ENCODE measurements around the gene SLC35G1.
A peak's percentile ranks its signal among the peaks of the same experiment; 100 is the strongest.

SLC35G1 gene

DNA sequence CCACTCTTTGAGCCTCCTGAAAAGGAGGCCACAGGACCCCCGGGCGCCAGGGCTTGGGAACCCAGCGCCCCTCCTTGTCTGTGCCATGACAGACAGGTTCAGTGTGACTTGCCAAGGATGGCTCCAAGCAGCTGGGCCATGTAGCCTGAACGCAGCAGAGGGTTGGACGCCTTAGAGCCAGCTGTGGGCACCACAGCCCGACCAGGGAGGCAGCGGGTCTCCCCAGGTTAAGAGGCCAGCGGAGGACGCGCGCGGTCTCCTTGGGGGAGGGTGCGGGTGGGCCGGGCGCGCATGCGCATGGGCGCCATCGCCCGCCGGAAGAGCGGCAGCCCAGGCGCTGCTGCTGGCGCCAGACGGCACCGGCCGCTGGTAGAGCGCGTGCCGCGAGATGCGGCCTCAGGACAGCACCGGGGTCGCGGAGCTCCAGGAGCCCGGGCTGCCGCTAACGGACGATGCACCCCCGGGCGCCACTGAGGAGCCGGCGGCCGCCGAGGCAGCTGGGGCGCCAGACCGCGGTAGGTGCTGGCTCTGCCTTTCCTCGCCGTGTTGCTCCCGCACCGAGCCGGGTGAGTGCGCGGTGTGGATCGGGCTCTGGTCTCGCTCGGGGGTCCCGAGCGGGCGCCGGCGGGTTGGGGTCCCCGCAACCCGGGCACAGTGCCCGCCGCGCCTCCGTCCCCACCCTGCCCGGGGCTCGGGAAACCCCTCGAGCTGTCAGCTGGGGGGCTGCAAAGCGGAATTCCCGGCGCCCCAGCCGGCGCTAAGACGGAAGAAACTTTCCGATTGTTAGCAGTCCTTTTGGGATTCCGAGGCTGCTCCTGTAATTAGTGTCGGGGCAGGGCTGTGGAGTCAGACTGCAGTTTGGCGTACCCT is at the start of gene SLC35G1:
SLC35G1 (plus strand) TSS at position 333 of the 870 bp plus-strand sequence; CDS start at position 389, 56 bp downstream.
- peak; percentile 35 to 52 (median 46) for DNase-seq

DNA sequence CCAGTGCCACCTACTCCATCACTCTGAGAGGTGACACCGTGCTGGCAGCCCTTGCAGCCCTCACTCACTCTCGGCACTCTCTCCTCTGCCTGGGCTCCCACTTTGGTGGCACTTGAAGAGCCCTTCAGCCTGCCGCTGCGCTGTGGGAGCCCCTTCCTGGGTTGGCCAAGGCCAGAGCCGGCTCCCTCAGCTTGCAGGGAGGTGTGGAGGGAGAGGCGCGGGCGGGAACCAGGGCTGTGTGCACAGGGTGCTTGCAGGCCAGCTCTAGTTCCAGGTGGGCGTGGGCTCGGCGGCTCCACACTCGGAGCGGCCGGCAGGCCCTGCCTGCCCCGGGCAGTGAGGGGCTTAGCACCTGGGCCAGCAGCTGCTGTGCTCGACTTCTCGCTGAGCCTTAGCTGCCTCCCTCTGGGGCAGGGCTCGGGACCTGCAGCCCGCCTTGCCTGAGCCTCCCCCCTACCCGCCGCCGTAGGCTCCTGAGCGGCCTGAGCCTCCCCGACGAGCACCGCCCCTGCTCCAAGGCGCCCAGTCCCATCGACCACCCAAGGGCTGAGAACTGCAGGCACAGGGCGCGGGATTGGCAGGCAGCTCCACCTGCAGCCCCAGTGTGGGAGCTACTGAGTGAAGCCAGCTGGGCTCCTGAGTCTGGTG is 48.7 kb upstream of the SLC35G1 start:
- DNase-seq = no peak

GRCh38 chr10:93849593-93849992 is 44.2 kb upstream of the SLC35G1 start:
- DNase-seq = no peak

- DNase-seq = no peak
Observed at GRCh38 chr10:93850031-93851015, 43.5 kb upstream of the SLC35G1 start.

- no peak for DNase-seq
Observed at GRCh38 chr10:93851169-93851568, 42.6 kb upstream of the SLC35G1 start.

DNA sequence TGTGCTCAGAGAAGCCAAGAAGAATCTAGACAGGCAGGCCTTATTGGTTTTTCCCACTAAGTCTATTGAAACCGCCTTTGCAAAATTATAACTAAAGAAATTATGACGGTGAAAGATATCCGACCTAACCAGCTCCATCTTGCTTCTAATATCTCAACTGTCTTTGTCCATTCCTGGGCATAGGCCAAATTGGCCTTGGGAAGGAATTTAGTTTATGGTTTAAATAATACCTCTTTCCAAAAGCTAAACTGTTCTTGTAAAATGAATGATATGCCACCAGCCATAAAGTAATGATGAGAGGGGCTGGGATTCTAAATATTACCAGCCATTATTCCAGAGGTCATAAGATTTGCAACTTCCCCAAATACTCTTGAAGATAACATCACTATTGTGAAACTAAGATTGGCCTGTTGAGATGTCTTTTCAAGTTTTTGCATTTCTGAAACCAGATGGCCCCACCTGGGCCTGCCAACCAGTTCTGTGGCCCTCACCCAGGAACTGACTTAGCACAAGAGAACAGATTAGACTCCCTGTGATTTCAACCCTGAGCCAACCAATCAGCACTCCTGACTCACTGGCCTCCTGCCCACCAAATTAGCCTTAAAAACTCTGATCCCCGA is 41.2 kb upstream of the SLC35G1 start:
- DNase-seq = no peak

GRCh38 chr10:93854975-93855374 is 38.8 kb upstream of the SLC35G1 start:
- no peak for DNase-seq

- DNase-seq = no peak
Observed at GRCh38 chr10:93856349-93857145, 37.2 kb upstream of the SLC35G1 start.

DNA sequence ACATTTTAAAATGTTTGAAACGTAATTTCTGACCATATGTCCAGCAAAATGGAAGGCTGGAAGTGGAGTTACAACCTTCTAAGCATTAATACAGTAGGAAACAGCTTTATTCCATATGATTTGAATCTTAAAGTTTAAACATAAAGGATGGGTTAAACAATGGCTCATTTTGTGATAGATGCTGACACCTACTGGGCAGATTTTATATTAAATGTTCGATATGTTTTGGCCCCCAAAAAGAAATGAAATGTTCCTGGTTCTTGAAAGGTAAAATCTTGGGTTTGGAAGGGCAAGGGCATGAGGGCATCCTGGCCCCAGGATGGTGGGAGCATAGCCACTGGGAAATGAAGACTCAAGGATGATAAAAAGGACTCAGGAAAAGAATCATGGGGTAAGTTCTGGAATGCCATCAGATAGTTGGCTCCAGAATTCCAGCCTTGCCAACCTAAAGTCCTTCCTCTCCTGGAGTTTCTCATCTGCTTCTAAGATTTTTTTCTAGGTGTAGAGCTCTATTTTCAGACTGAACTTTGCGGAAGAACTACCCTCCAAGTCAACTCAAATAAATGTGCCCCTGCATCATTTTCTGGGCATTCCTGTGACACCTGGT is 34.6 kb upstream of the SLC35G1 start:
- no peak for DNase-seq

DNA sequence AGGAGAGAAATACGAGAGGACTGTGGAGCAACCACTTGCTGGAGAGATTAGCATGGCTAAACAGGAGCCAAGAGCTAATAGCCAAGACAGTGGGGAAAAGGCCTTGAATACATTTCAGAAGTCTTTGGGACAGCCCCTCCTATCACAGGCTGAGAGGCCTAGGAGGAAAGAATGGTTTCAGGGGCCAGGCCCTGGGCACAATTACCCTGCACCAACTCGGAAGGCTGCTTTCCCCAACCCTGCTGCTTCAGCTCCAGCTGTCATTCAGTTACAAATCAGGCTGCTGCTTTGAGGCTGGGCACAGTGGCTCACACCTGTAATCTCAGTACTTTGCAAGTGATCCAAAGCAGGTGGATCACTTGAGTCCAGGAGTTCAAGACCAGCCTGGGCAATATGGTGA is 32.0 kb upstream of the SLC35G1 start:
- DNase-seq = no peak

GRCh38 chr10:93865794-93866425 is 27.9 kb upstream of the SLC35G1 start:
- DNase-seq = no peak

DNA sequence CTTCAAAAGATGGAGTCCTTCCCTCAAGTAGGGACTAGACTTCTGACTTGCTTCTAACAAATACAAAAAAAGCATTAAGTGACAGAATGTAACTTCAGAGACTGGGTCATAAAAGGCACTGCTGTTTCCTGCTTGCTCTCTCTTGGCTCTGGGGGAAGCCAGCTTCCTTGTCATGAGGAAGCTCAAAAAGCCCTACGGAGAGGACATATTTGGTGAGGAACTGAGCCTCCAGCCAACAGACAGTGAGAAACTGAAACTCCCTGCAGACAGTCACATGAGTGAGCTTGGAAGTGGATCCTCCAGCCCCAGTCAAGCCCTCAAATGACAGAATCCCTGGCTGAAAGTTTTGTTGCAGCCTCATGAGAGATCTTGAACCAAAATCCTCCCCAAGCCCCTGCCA is 26.3 kb upstream of the SLC35G1 start:
- DNase-seq = no peak

DNA sequence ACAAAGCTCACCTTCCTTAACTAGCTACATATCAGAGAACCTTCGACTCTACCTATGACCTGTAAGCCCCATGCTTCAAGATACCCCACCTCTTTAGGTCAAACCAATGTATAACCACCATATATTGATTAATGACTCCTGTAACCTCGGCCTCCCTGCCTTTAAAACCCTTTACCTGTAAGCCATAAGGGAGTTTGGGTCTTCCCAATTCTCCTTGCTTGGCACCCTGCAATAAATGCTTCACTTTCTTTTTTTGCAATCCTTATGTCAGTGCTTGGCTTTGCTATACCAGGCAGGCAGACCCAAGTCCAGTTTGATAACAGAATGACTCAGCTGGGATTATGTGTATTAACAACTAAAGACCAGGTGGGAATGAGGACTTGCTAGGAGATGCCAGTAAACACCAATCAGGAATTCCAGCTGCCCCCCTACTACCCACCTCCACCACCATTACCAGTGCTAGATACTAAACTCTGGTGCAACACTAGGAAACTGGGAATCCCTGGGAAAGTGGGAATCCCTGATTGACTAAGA is 22.0 kb upstream of the SLC35G1 start:
- DNase-seq = no peak

GRCh38 chr10:93872375-93873158 is 21.2 kb upstream of the SLC35G1 start:
- no peak for DNase-seq

- no peak for DNase-seq
Observed at GRCh38 chr10:93873420-93874115, 20.2 kb upstream of the SLC35G1 start.

DNA sequence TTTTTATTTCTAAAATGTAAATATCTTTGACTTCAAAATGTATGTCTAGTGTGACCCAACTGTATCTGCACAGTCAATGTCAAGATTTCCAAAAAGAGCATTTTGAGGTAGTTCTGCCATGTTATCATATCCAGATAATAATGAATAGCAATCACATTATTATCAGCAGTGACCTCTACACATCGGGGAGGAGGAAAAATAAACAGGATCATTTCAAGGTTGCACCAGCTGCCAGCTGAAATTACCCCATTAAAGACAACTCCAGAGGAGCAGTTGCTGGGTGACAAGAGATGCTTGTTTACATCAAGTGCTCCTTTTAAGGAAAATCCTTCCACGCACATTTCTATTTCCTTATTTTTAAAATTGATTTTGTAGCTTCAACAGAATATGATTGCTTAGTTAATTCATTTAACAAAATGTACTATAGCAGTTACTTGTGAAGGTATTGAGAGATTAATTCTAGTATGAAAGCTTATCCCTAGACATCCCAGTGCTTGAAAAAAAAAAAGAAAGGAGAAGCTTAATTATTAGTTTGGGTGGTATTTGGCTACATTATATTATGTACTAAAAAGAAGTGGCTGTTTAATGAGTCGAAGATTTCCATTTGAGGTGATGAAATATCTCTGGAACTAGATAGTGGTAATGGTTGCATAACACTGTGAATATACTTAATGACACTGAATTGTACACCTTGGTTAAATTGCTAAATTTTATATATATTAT is 19.3 kb upstream of the SLC35G1 start:
- no peak for DNase-seq

- DNase-seq = no peak
Observed at GRCh38 chr10:93875032-93875358, 18.8 kb upstream of the SLC35G1 start.

GRCh38 chr10:93876381-93876780 is 17.4 kb upstream of the SLC35G1 start:
- no peak for DNase-seq
